Activated naive CD8-positive, alpha-beta T cell treated with anti-CD3 and anti-CD28 coated beads, Interleukin-2, amount 10 ng/mL, durations not matched to agents 7 days and 5 days (primary cell): ENCODE data around the gene FAM240A. TPM values are rescaled to one million over a fixed set of nuclear protein-coding genes. Genes with fewer than 3 reads are reported as not detected.
"Not testable (repeated sequence)": the region's sequence is repeated elsewhere in the genome, so short reads cannot be mapped to it uniquely, and the experiment has no call there.

Source experiments
- ATAC-seq: fragments of 150-1000 bp; cut with Tn5 transposase; one replicate; pipeline ENCODE4 v1.10.0; 2021; ENCODE audit warnings: low read depth, moderate library complexity
- POLR2A ChIA-PET: fragments of 350-600 bp; sonication (Branson Sonifier 250); formaldehyde crosslinking; loops from one replicate; lab custom pipeline; 2021; ENCODE audit warnings: antibody characterized with exemption; lab: Charles Lee
- DNase-seq: peaks from one replicate; pipeline ENCODE4 v3.0.0; 2021
- H3K27ac Mint-ChIP-seq: one replicate; pipeline ENCODE4 v1.8.0; 2022; ENCODE audit warnings: mild to moderate bottlenecking, mixed read lengths
- H3K27me3 Mint-ChIP-seq: one replicate; pipeline ENCODE4 v1.8.0; 2022; ENCODE audit warnings: mild to moderate bottlenecking, moderate library complexity, mixed read lengths
- H3K36me3 Mint-ChIP-seq: one replicate; pipeline ENCODE4 v1.8.0; 2021; ENCODE audit warnings: mild to moderate bottlenecking, mixed read lengths
- H3K4me1 Mint-ChIP-seq: one replicate; pipeline ENCODE4 v1.8.0; 2021; ENCODE audit warnings: mixed read lengths
- H3K4me3 Mint-ChIP-seq: one replicate; pipeline ENCODE4 v1.8.0; 2022; ENCODE audit warnings: mild to moderate bottlenecking, moderate library complexity, mixed read lengths
- H3K9me3 Mint-ChIP-seq: one replicate; pipeline ENCODE4 v1.8.0; 2021; ENCODE audit warnings: mixed read lengths
- total RNA-seq, 2 experiments: library from RNA; stranded (reverse); gene quantifications; one replicate each; pipeline ENCODE4 v1.2.3, GENCODE V29; 2021

FAM240A gene
- total RNA-seq, 2 experiments from 2014 or later = not detected

DNA sequence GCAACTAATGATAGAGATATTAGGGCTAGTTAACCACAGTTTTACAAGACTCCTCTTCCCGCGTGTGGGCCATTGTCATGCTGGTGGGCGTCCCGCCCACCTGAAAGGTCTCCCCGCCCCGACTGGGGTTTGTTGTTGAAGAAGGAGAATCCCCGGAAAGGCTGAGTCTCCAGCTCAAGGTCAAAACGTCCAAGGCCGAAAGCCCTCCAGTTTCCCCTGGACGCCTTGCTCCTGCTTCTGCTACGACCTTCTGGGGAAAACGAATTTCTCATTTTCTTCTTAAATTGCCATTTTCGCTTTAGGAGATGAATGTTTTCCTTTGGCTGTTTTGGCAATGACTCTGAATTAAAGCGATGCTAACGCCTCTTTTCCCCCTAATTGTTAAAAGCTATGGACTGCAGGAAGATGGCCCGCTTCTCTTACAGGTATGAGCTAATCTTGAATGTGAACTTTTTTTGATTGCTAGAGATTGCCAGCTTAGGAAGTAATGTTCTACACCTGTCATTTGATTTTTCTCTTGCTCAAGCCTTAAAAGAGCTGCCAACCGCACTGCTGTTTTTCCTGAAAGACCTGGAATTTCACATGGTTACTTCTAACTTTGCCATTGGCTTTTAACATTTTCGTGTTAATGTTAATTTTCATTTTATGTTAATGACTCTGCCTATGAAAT is 34.6 kb upstream of the FAM240A start:
- H3K27ac Mint-ChIP-seq, H3K9me3 Mint-ChIP-seq: not testable (repeated sequence)

GRCh38 chr3:46578973-46579755 is 33.2 kb upstream of the FAM240A start:
- Mint-ChIP-seq H3K27ac (no peak overlapping the region), H3K27me3 (peaks cover 25% of the 10 kb centered on the region), H3K4me1 (peaks cover 4% of the 10 kb centered on the region), H3K4me3 (no peak overlapping the region), H3K9me3 (no peaks in the 10 kb centered on the region), H3K36me3 (no peaks in the 10 kb centered on the region)
- ATAC-seq (no peak), DNase-seq (no peak)
- POLR2A ChIA-PET = no interaction called here

More for the DNA sequence above, 34.6 kb upstream of the FAM240A start:
- POLR2A ChIA-PET = interaction anchor here (0.6 kb wide), 1 partner anchor 89 kb away, joined by 3 read pairs; no protein-coding TSS in a partner anchor
- H3K36me3 Mint-ChIP-seq, ATAC-seq, H3K4me1 Mint-ChIP-seq, DNase-seq, H3K4me3 Mint-ChIP-seq: not testable (repeated sequence)
- H3K27me3 Mint-ChIP-seq = peaks cover 21% of the 10 kb centered on the region

- H3K4me3 Mint-ChIP-seq = no peak overlapping the region
- no peaks in the 10 kb centered on the region for H3K36me3 Mint-ChIP-seq
- H3K27me3 Mint-ChIP-seq = peaks cover 25% of the 10 kb centered on the region
- no peak overlapping the region for H3K27ac Mint-ChIP-seq
- ATAC-seq (no peak), DNase-seq (no peak)
- peaks cover 4% of the 10 kb centered on the region for H3K4me1 Mint-ChIP-seq
- POLR2A ChIA-PET = no interaction called here
- no peaks in the 10 kb centered on the region for H3K9me3 Mint-ChIP-seq
Observed at GRCh38 chr3:46579756-46580286, 32.5 kb upstream of the FAM240A start.

DNA sequence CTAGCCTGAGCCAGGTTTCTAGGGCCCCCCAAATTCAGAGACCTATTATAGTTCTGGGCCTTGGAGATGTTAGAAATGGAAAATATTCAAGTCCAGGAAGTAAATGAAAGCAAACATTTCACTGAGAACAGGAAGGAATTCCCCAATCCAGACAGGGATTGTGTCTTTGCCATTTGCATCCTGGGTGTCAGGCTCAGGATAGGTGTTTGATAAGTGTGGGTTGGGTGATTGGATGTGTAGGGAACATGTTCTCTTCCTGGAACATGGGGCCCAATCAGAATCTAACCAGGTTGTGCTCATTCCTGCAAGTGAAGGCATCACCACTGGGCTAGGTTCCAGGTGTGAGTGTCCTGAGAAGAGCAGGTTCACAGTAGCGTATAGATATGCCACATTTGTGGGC is 31.6 kb upstream of the FAM240A start:
- DNase-seq (no peak), ATAC-seq (no peak)
- H3K9me3 Mint-ChIP-seq = no peaks in the 10 kb centered on the region
- POLR2A ChIA-PET = no interaction called here
- no peaks in the 10 kb centered on the region for H3K36me3 Mint-ChIP-seq
- peaks cover 4% of the 10 kb centered on the region for H3K4me1 Mint-ChIP-seq
- no peak overlapping the region for H3K27ac Mint-ChIP-seq
- peaks cover 23% of the 10 kb centered on the region for H3K27me3 Mint-ChIP-seq
- no peak overlapping the region for H3K4me3 Mint-ChIP-seq

DNA sequence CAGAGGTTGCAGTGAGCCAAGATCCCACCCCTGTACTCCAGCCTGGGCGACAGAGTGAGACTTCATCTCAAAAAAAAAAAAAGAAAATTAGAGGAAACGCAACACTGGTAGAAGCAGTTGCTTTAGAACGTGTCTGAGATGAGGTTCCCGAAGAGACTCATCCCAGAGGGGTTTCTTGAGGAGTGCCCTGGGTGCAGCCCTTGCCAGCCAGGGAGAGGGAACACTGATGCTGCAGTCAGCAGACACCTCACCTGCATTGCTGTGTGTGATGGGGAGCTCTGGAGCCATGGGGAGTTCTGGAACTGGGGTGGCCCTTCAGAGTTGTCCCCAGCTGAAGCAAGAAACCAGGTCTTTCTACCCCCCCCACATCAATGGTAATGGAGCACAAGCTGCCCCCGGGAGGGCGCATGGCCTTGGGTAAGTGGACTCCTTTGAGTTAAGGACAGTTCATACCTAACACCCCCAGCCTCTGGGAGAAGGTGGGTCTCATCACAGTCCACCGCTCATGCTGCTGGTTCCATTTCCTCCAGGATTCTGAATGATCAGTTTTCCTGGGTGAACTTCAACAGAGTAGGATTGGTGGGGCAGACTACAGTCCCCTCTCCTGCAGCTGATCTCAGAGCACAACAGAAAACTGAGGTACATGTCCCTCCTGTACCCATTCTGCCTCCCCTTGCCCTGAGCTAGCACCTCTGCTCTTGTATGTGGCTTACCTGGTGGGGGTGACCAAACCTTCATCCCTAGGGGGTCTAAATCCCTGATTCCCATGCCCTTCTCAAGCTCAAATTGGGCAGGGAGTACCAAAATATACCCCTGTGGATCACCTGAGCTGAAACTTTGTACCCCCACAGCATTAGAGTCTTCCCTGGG is 27.5 kb upstream of the FAM240A start:
- Mint-ChIP-seq H3K4me1 (peaks cover 10% of the 10 kb centered on the region), H3K27me3 (peaks cover 25% of the 10 kb centered on the region), H3K9me3 (no peaks in the 10 kb centered on the region), H3K4me3 (no peak overlapping the region), H3K36me3 (no peaks in the 10 kb centered on the region), H3K27ac (no peak overlapping the region)
- no peak for DNase-seq
- ATAC-seq = no peak
- POLR2A ChIA-PET = no interaction called here

- DNase-seq (no peak), ATAC-seq (no peak)
- Mint-ChIP-seq H3K4me1 (peaks cover 10% of the 10 kb centered on the region), H3K27me3 (peaks cover 25% of the 10 kb centered on the region), H3K4me3 (no peak overlapping the region), H3K36me3 (no peaks in the 10 kb centered on the region), H3K27ac (no peak overlapping the region), H3K9me3 (no peaks in the 10 kb centered on the region)
- POLR2A ChIA-PET = no interaction called here
Observed at GRCh38 chr3:46585799-46586693, 26.3 kb upstream of the FAM240A start.

DNA sequence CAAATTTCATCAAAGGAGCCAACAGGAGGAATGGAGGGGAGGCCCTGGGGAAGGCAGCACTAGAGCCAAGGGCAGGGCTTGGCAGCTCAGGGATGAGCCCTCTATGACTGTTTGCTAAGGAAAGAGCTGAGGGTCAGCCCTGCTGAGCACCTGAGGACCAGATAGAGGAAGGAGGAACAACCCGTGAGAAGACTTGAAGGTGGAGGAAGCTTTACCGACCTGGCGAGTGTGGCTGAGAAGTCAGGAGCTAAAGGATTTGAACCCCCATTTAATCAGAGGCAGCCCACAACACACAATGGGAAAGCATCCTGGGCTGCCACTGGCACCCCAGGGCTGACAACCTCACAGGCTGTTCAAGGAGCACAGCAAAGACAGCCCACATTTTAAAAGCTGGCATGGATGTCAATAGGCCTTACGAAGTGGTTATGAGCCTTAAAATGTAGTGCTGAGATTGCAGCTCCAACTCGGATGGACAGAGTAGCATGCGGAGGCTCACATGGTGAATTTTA is 25.5 kb upstream of the FAM240A start:
- DNase-seq = no peak
- peaks cover 10% of the 10 kb centered on the region for H3K4me1 Mint-ChIP-seq
- no peaks in the 10 kb centered on the region for H3K9me3 Mint-ChIP-seq
- POLR2A ChIA-PET = no interaction called here
- H3K27me3 Mint-ChIP-seq = peaks cover 26% of the 10 kb centered on the region
- no peak for ATAC-seq
- no peaks in the 10 kb centered on the region for H3K36me3 Mint-ChIP-seq
- no peak overlapping the region for H3K4me3 Mint-ChIP-seq
- no peak overlapping the region for H3K27ac Mint-ChIP-seq

DNA sequence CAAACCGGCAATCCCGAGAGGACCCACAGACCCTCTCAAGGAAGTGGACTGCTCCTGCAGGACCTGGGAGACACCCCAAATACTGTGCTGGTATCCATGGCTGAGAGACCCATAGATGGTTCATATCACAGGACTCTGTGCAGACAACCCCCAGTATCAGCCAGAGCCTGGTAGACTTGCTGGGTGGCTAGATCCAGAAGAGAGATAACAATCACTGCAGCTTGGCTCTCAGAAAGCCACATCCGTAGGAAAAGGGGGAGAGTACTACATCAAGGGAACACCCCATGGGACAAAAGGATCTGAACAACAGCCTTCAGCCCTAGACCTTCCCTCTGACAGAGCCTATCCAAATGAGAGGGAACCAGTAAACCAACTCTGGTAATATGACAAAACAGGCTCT is 25.1 kb upstream of the FAM240A start:
- POLR2A ChIA-PET, H3K27ac Mint-ChIP-seq: not testable (repeated sequence)

DNA sequence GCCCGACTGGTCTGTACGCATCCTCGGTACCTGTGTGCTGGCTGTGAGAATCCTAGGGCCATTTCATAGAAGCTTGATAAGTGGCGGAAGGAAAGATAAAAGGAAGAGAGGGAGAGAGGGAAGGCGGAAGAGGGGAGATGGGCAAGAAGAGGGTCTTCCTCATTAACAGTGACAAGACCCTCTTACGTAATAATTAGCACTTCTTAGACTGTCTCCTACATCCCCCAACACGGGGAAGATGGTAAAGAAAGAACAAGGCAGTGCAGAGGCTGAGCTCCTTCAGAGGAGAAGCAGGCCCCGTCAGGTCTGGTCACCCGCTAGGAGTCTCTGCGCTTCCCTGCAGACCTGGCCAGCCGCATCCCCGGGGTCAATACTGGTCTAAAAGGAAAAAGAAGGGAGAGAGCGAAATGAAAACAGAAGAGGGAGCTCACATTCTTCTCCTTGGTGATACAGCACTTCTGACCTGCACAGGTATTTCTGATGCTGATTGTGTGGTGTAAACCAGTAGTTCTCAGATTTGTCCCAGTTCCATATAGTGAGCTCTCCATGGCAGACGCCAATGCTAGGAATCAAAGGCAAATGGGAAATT is 19.0 kb upstream of the FAM240A start:
- Mint-ChIP-seq H3K27me3 (peaks cover 28% of the 10 kb centered on the region), H3K4me1 (peaks cover 10% of the 10 kb centered on the region), H3K4me3 (no peak overlapping the region), H3K9me3 (no peaks in the 10 kb centered on the region), H3K27ac (no peak overlapping the region), H3K36me3 (no peaks in the 10 kb centered on the region)
- POLR2A ChIA-PET = no interaction called here
- DNase-seq (no peak), ATAC-seq (no peak)

More for the DNA sequence above, 25.1 kb upstream of the FAM240A start:
- Mint-ChIP-seq H3K27me3 (peaks cover 23% of the 10 kb centered on the region), H3K4me1 (peaks cover 10% of the 10 kb centered on the region)
- H3K36me3 Mint-ChIP-seq, H3K9me3 Mint-ChIP-seq, ATAC-seq, H3K4me3 Mint-ChIP-seq, DNase-seq: not testable (repeated sequence)

DNA sequence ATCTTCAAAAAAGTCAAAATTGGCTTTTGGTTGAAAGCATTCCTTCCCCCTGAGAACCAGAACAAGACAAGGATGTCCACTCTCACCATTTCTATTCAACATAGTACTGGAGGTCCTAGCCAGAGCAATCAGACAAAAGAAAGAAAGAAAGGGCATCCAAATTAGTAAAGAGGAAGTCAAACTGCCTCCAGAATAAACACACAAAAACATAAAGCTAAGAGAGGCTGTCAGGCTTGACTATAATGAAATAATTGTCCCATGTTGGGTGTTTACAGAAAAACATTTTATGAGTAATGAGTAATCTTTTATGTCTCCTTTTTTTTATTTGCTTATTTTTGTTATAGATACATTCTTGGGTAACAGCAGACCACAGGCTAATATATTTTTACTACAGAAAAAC is 18.3 kb upstream of the FAM240A start:
- no peaks in the 10 kb centered on the region for H3K36me3 Mint-ChIP-seq
- H3K27ac Mint-ChIP-seq = no peak overlapping the region
- no peak overlapping the region for H3K4me3 Mint-ChIP-seq
- ATAC-seq (no peak), DNase-seq (no peak)
- H3K9me3 Mint-ChIP-seq = no peaks in the 10 kb centered on the region
- H3K27me3 Mint-ChIP-seq = peaks cover 28% of the 10 kb centered on the region
- POLR2A ChIA-PET = no interaction called here
- H3K4me1 Mint-ChIP-seq = peaks cover 6% of the 10 kb centered on the region

DNA sequence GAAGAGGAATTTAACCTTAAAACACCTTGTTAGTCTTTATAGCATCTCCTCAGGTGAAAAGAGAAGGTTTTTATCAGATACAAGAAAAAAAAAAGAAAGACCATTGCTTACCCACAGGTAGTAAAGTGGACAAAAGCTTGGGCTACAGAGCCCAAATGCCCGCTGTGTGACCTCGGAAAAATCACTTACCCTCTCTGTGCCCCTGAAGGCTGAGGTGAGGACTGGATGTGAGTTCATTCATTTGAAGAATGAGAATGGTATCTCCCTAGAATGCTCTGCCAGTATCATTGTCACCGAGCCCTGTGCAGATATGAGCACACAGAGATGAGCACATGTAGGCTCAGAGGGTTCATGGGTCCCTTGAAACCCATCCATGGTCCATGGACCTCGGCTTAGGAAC is 17.6 kb upstream of the FAM240A start:
- no peak overlapping the region for H3K27ac Mint-ChIP-seq
- peaks cover 1% of the 10 kb centered on the region for H3K4me1 Mint-ChIP-seq
- ATAC-seq = no peak
- H3K36me3 Mint-ChIP-seq = no peaks in the 10 kb centered on the region
- POLR2A ChIA-PET = no interaction called here
- DNase-seq = no peak
- no peak overlapping the region for H3K4me3 Mint-ChIP-seq
- H3K27me3 Mint-ChIP-seq = peaks cover 31% of the 10 kb centered on the region
- H3K9me3 Mint-ChIP-seq = no peaks in the 10 kb centered on the region

- DNase-seq (no peak), ATAC-seq (no peak)
- Mint-ChIP-seq H3K27me3 (peaks cover 31% of the 10 kb centered on the region), H3K4me3 (no peak overlapping the region), H3K36me3 (no peaks in the 10 kb centered on the region), H3K9me3 (no peaks in the 10 kb centered on the region), H3K4me1 (no peaks in the 10 kb centered on the region), H3K27ac (no peak overlapping the region)
- POLR2A ChIA-PET = no interaction called here
Observed at GRCh38 chr3:46595819-46596314, 16.5 kb upstream of the FAM240A start.
